B cell (primary cell): ENCODE measurements around the gene RHOBTB3. TPM values are rescaled to one million over a fixed set of nuclear protein-coding genes. Genes with fewer than 3 reads are reported as not detected.

ENCODE experiments used
- ATAC-seq: fragments of 200-7000 bp; cut with Tn5 transposase; one replicate; pipeline ENCODE4 v1.10.0; 2021; ENCODE audit warnings: low read depth, mild to moderate bottlenecking, moderate number of reproducible peaks, moderate library complexity
- CTCF ChIA-PET: fragments of 350-600 bp; sonication (Branson Sonifier 250); formaldehyde crosslinking; loops from one replicate; lab custom pipeline; 2021; ENCODE audit warnings: antibody characterized with exemption, inconsistent platforms; lab: Charles Lee
- POLR2A ChIA-PET: fragments of 350-600 bp; sonication (Branson Sonifier 250); formaldehyde crosslinking; loops from one replicate; lab custom pipeline; 2021; ENCODE audit warnings: antibody characterized with exemption; lab: Charles Lee
- DNase-seq: peaks from one replicate; pipeline ENCODE4 v3.0.0; 2013
- H2AFZ ChIP-seq: 2 replicates; pipeline ENCODE4 v1.6.1; 2012; ENCODE audit warnings: mild to moderate bottlenecking, low read depth, low read length; ENCODE audit not compliant: insufficient read depth, poor library complexity, severe bottlenecking
- H3K27ac ChIP-seq, 2 donors: 1 replicate in 1 of 2; 2 replicates in 1 of 2; pipeline ENCODE4 v1.5.1; 2012 to 2013; ENCODE audit warnings: low read length in 2 of 2, mild to moderate bottlenecking in 2 of 2, moderate library complexity in 1 of 2
- H3K27me3 ChIP-seq, 4 experiments: fragments of 200-600 bp in 1 of 4; sonication (generic) in 1 of 4; replicated peaks in 1 of 4; 1 replicate in 2 of 4; 2 replicates in 2 of 4; pipeline versions ENCODE4 v1.6.1 to v1.7.0; 2013 to 2016; ENCODE audit warnings: low read length in 3 of 4, mild to moderate bottlenecking in 2 of 4, mixed read lengths in 1 of 4, moderate library complexity in 1 of 4; ENCODE audit not compliant: insufficient read depth in 4 of 4, control insufficient read depth in 3 of 4; ENCODE audit errors: control extremely low read depth in 1 of 4
- H3K36me3 ChIP-seq, 2 experiments: replicated peaks in 1 of 2; 1 replicate in 1 of 2; 2 replicates in 1 of 2; pipeline versions ENCODE4 v1.6.1 to v1.7.1; 2013; ENCODE audit warnings: low read length in 1 of 2; ENCODE audit not compliant: insufficient read depth in 2 of 2, control insufficient read depth in 1 of 2; ENCODE audit errors: control extremely low read depth in 1 of 2, extremely low read depth in 1 of 2
- H3K4me1 ChIP-seq, 2 donors: fragments of 200-600 bp in 1 of 2; sonication (generic) in 1 of 2; 1 replicate in 1 of 2; 2 replicates in 1 of 2; pipeline versions ENCODE4 v1.5.1 to v1.6.1; 2013 to 2017; ENCODE audit warnings: low read length in 2 of 2; ENCODE audit not compliant: control insufficient read depth in 2 of 2, insufficient read depth in 2 of 2
- H3K4me2 ChIP-seq: replicated peaks from 2 replicates; pipeline ENCODE3; 2012; ENCODE audit warnings: mild to moderate bottlenecking, low read depth, low read length; ENCODE audit not compliant: poor library complexity, severe bottlenecking
- H3K4me3 ChIP-seq, 5 experiments: fragments of 200-600 bp in 1 of 5; sonication (generic) in 1 of 5; 1 replicate in 3 of 5; 2 replicates in 2 of 5; pipeline versions ENCODE4 v1.5.1 to v1.7.0; 2011 to 2016; ENCODE audit warnings: low read length in 4 of 5, mild to moderate bottlenecking in 4 of 5, low read depth in 2 of 5, control low read depth in 1 of 5, moderate library complexity in 1 of 5; ENCODE audit not compliant: insufficient read depth in 1 of 5; ENCODE audit errors: control extremely low read depth in 1 of 5, extremely low read depth in 1 of 5
- H3K79me2 ChIP-seq: fragments of 200-600 bp; sonication (generic); one replicate; pipeline ENCODE4 v1.6.0; 2016; ENCODE audit warnings: low read length; ENCODE audit not compliant: control insufficient read depth, insufficient read depth
- H3K9ac ChIP-seq: fragments of 200-600 bp; sonication (generic); 2 replicates; pipeline ENCODE4 v1.6.1; 2017; ENCODE audit warnings: mild to moderate bottlenecking, low read length, moderate library complexity
- H3K9me3 ChIP-seq, 3 donors: one replicate each; pipeline versions ENCODE4 v1.6.1 to v1.7.1; 2013; ENCODE audit warnings: low read length in 2 of 3; ENCODE audit not compliant: control insufficient read depth in 2 of 3, insufficient read depth in 1 of 3; ENCODE audit errors: control extremely low read depth in 1 of 3
- H4K20me1 ChIP-seq: 2 replicates; pipeline ENCODE4 v1.6.0; 2012; ENCODE audit warnings: mild to moderate bottlenecking, low read length; ENCODE audit not compliant: insufficient read depth, control insufficient read depth, poor library complexity, severe bottlenecking
- H3K27ac Mint-ChIP-seq: one replicate; pipeline ENCODE4 v1.8.0; 2021; ENCODE audit warnings: mixed read lengths
- H3K27me3 Mint-ChIP-seq: one replicate; pipeline ENCODE4 v1.8.0; 2021; ENCODE audit warnings: mixed read lengths
- H3K4me1 Mint-ChIP-seq: one replicate; pipeline ENCODE4 v1.8.0; 2021; ENCODE audit warnings: mixed read lengths
- H3K4me3 Mint-ChIP-seq: one replicate; pipeline ENCODE4 v1.8.0; 2021; ENCODE audit warnings: mixed read lengths
- H3K9me3 Mint-ChIP-seq: one replicate; pipeline ENCODE4 v1.8.0; 2022; ENCODE audit warnings: mixed read lengths; ENCODE audit not compliant: insufficient read depth
- EZH2 ChIP-seq: IDR thresholded peaks from 2 replicates; pipeline ENCODE4 v1.6.1; 2012; ENCODE audit warnings: borderline replicate concordance, low read depth, mild to moderate bottlenecking, moderate library complexity, low read length; ENCODE audit not compliant: insufficient read depth, poor library complexity, severe bottlenecking
- WGBS: methylation state at CpG from one replicate; pipeline ENCODE4 v1.1.5; 2013; ENCODE audit warnings: missing lambda C conversion rate; ENCODE audit not compliant: insufficient coverage; 5-methylcytosine and 5-hydroxymethylcytosine counted together
- intact Hi-C: fragments of 100-400 bp; cut with micrococcal nuclease; formaldehyde crosslinking; loops from one replicate; pipeline ENCODE4 v1.10.0; 2022
- polyA plus RNA-seq: library from polyadenylated mRNA; depleted of rRNA; stranded (reverse); fragments of >200 nt; gene quantifications from 2 replicates; pipeline ENCODE4 v1.2.3, GENCODE V29; 2012
- total RNA-seq, 2 donors: library from RNA; stranded (reverse); fragments of 120-200 nt in 1 of 2; gene quantifications; 1 replicate in 1 of 2; 2 replicates in 1 of 2; pipeline versions ENCODE4 v1.2.3 to v1.2.4, GENCODE V29; 2013 to 2022
- TF ChIP-seq, protein P1 (sequence below): fragments of 200-600 bp; IDR thresholded peaks from one replicate; pipeline ENCODE4 v1.8.0; 2022; ENCODE audit warnings: antibody characterized with exemption, mild to moderate bottlenecking

RHOBTB3 gene
- total and polyA plus RNA-seq, 2 donors (not counting 1 experiment from before 2014, with no cell fraction given) = 1.7 to 5.0 TPM

- intact Hi-C loops = no loop called here
- Mint-ChIP-seq H3K9me3 (no peaks in the 10 kb centered on the region), H3K27ac (peak overlapping the region; percentile 11), H3K4me3 (no peak overlapping the region), H3K4me1 (peaks cover 14% of the 10 kb centered on the region), H3K27me3 (no peaks in the 10 kb centered on the region)
- ChIA-PET POLR2A (no interaction called here), CTCF (interaction anchor here (0.6 to 1.1 kb wide), 4 partner anchors 11 to 80 kb away, joined by 3 to 5 read pairs (median 4); no protein-coding TSS in a partner anchor)
- Histone ChIP-seq H3K9ac (no peak overlapping the region), H3K4me3 (no peak overlapping the region), H3K27me3 (no peaks in the 10 kb centered on the region), H3K4me2 (no peak overlapping the region), H3K27ac (no peak overlapping the region), H4K20me1 (no peaks in the 10 kb centered on the region), H3K4me1 (peaks cover 0 to 3% of the 10 kb centered on the region in 2 donors), H3K36me3 (no peaks in the 10 kb centered on the region), H2AFZ (no peak overlapping the region), H3K79me2 (no peaks in the 10 kb centered on the region), H3K9me3 (no peaks in the 10 kb centered on the region)
- no CpG with 5 or more reads among the region's 5 CpGs for WGBS
- no peak for TF ChIP-seq EZH2
- TF ChIP-seq, protein P1, sequence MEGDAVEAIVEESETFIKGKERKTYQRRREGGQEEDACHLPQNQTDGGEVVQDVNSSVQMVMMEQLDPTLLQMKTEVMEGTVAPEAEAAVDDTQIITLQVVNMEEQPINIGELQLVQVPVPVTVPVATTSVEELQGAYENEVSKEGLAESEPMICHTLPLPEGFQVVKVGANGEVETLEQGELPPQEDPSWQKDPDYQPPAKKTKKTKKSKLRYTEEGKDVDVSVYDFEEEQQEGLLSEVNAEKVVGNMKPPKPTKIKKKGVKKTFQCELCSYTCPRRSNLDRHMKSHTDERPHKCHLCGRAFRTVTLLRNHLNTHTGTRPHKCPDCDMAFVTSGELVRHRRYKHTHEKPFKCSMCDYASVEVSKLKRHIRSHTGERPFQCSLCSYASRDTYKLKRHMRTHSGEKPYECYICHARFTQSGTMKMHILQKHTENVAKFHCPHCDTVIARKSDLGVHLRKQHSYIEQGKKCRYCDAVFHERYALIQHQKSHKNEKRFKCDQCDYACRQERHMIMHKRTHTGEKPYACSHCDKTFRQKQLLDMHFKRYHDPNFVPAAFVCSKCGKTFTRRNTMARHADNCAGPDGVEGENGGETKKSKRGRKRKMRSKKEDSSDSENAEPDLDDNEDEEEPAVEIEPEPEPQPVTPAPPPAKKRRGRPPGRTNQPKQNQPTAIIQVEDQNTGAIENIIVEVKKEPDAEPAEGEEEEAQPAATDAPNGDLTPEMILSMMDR = no peak
- DNase-seq = no peak
- ATAC-seq = no peak
Measured at GRCh38 chr5:95725071-95725820, 5.9 kb upstream of the RHOBTB3 start.
